Stimulated activated CD8-positive, alpha-beta memory T cell treated with anti-CD3 and anti-CD28 coated beads, Interleukin-7, amount 100 ng/mL, for 24 hours (primary cell): ENCODE results near the gene EN2.
"Not testable (repeated sequence)": the region's sequence is repeated elsewhere in the genome, so short reads cannot be mapped to it uniquely, and the experiment has no call there.

Experiments
- DNase-seq: peaks from one replicate; pipeline ENCODE4 v3.0.0-alpha.2; 2020; ENCODE audit warnings: low read depth

The EN2 gene

DNA sequence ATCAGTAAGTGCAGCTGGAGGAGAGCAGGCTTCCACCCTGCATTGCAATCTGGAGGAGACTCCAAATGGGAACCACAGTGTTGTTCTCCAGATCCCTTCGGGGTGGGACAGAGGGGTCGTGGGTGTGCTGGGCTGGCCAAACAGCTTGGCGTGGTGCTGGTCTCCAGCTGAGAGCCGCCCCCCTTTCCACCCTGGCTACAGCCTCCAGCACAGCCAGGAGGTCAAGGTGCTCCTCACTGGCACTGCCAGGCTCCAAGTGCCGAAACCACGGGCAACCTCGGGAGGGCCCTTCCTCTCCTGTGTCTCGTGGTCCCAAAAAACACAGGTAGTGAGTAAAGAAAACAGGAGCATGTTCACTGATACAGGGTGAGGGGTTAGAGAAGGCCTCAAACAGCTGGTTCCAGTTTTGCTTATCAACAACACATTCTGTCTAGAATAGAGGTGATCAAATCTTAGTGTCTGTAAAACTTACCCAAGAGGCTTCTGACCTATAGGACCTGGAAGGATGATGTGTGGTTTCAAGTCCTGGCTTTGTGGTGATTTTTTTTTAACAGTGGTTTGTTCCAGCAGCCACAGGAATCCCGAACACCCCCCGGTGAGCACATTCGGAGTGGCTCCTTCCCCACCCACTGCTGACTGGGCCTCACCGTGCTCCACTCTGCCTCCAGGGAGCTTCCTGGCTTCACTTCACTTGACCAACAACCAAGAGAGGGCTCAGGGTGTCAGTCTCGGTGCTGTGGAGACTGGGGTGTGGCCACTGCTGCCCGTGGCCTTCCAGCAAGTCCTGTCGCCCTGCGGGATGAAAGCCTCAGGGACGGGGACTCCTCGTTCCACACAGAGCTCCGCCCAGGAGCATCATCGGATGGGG, 31.2 kb upstream of the EN2 start:
- DNase-seq, result no peak

DNA sequence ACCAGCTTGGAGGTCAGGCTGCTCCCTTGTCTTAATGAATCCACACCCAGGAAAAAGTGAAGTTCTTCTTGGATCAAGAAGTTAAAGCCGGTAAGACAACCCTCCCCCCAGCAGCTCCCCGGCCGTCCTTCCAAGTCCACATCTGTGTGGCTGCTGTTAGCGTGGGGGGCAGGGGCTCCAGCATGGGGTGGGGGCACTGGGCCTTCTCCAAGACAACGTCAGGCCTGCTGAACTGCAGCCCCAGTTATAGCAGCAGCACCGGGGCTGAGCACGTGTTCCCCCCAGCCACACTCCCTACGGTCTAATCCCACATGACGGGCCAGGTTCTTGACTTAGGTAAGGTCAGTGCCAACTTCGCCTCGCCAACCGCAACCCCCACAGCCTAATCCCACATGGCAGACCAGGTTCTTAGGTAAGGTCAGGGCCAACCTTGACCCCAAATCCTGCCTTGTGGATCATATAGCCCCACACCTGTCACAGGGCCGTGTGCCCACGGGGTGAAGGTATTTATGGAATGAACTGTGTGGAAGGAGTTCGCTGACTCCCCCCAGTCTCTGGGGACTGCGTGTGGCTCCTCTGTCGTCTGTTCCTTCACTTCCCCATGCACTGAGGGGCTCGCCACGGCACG, 30.4 kb upstream of the EN2 start:
- DNase-seq, result no peak

GRCh38 chr7:155428171-155428834, 29.6 kb upstream of the EN2 start:
- no peak for DNase-seq

- no peak for DNase-seq
Observed at GRCh38 chr7:155429651-155430050, 28.3 kb upstream of the EN2 start.

DNA sequence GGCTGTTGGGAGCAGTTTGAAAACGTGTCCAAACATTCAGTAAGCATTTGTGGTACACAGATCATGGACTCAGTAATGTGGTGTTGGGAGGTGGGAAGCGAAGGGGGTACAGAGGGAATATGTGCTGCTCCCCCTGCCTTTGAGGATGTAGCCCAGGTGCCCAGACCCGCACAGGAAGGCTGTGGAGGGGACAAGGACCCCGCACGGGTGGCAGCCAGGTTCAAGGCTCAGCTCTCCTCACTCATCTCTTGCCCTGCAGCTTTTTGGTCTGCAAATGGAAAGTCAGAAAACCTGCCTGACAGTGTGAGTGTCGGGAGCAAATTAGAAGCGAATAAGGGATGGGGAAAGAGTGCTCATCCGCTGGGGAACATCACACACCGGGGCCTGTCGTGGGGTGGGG, 27.3 kb upstream of the EN2 start:
- DNase-seq, result no peak

- no peak for DNase-seq
Observed at GRCh38 chr7:155431231-155431630, 26.7 kb upstream of the EN2 start.

GRCh38 chr7:155431711-155432110, 26.2 kb upstream of the EN2 start:
- DNase-seq, result no peak

- DNase-seq, result no peak
Observed at GRCh38 chr7:155435110-155435509, 22.8 kb upstream of the EN2 start.

GRCh38 chr7:155437836-155438235, 20.1 kb upstream of the EN2 start:
- no peak for DNase-seq

DNA sequence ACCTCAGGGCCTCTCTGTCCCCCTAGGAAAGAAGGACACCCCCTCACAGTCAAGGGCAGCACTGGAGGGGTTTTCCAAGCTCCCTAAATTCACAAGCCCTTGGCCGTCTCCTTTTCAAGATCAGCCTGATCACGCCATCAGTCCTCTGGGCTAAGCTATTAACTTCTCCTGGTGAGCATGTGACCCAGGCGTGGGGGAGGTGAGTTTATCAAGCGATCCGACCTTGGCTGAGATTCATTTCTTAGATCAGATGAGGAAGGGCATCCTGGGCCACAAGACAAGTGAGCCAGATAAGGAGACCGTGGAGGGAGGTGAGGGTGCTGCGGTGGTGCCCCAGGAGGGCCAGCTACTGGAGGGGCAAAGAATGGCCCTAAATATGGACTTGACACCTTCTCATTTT, 19.2 kb upstream of the EN2 start:
- no peak for DNase-seq

DNA sequence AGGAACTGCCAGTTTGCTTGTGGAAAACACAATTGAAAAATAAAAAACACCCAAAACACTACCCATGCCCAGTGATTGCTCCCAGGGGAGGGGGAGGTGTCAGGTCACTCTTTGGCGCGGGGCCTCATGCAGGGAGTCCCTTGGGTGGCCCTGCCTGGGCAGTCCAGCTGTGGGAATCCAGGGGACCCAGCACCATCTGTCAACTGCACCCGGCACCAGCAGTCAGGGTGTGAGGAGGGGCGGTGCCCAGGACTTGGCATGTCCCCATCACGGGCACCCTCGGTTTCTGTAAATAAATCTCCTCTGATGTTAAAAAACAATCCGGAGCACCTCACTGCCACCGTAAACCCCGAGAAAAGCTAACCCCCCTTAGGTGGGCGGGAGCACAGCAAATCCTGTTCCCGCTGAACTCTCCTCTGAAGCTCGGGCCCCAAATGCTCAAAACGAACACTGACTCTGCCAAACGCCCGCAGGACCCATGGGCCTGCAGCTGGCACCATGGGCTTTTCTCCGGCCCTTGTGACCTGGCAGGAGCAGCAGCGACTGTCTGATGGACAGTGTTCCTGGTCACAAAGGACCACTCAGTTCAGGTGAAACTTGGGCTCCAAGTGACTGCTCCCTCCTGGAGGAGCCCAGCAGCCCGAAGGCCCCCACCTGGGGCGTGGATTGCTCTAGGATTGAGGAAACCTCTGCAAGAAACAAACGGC, 18.5 kb upstream of the EN2 start:
- no peak for DNase-seq

GRCh38 chr7:155440018-155440410, 17.9 kb upstream of the EN2 start:
- DNase-seq, result no peak

GRCh38 chr7:155441856-155442255, 16.1 kb upstream of the EN2 start:
- DNase-seq, result no peak

DNA sequence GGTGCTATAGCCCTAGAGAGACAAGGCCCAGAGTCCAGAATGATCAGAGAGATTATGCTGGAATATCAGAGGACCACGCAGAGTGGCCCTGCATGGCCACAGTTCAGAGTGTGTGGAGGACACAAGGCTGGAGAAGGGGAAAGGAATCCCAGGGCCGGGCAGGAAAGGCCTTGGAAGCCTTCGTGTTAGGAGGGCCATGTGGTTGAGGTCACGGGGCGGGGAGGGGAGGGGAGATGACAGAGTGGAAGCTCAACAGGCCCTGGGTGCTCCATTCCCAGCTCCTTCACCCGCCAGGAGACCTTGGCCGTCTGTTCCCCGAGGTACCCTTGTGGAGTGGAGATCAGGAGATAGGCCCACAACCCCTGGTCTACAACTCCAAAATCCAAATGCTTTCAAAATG, 13.2 kb upstream of the EN2 start:
- DNase-seq, result no peak

GRCh38 chr7:155445606-155446005, 12.3 kb upstream of the EN2 start:
- not testable (repeated sequence) for DNase-seq

- DNase-seq, result no peak
Observed at GRCh38 chr7:155447603-155448002, 10.3 kb upstream of the EN2 start.

DNA sequence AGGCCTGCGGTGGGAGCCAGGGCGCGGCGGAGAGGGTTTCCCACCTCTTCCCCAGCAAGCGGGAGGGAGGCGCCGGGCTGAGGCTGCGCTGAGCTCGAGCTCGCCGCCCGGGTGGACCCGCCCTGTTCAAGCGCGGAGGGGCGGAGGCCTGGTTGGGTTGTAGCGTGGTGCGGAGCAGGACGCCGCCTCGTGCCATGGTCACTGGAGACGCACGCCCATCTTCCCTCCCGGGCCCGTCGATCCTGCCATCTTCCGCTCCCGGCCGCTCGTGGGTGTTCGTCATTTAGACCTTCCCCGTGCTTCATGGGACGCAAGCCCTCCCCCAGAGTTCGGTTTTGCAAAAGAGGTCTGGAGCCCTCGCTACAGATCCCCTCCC, 9.3 kb upstream of the EN2 start:
- DNase-seq, result no peak

GRCh38 chr7:155449008-155449868, 8.7 kb upstream of the EN2 start:
- no peak for DNase-seq

- no peak for DNase-seq
Observed at GRCh38 chr7:155449869-155450557, 7.9 kb upstream of the EN2 start.

- DNase-seq, result no peak
Observed at GRCh38 chr7:155450558-155450969, 7.4 kb upstream of the EN2 start.
